Lower leg skin (tissue), 3 donors: ENCODE measurements around the gene CMBL.

Source experiments
- CTCF ChIP-seq, 3 donors: fragments of 450-650 bp; IDR thresholded peaks; one replicate each; pipeline ENCODE4 v1.5.1; 2016; ENCODE audit warnings: antibody characterized with exemption in 3 of 3, mild to moderate bottlenecking in 3 of 3, moderate library complexity in 2 of 3
- POLR2A ChIP-seq, 2 donors: fragments of 450-650 bp; IDR thresholded peaks; one replicate each; pipeline ENCODE4 v1.6.1; 2016 to 2017; ENCODE audit warnings: antibody characterized with exemption in 2 of 2, mild to moderate bottlenecking in 1 of 2, moderate library complexity in 1 of 2

- TF ChIP-seq CTCF (IDR thresholded peaks at IDR 0.05) (no peak), POLR2A (IDR thresholded peaks at IDR 0.05) (no peak)
Observed at GRCh38 chr5:10248378-10249260, 59.1 kb downstream of the CMBL start.
